GM23338 (cell line): ENCODE data around the gene GLT6D1. TPM values are rescaled to one million over a fixed set of nuclear protein-coding genes. Genes with fewer than 3 reads are reported as not detected.

Experiments
- ATAC-seq: fragments of 200-7000 bp; cut with Tn5 transposase; 3 replicates; pipeline ENCODE4 v1.9.1; 2020
- DNase-seq: peaks from one replicate; pipeline ENCODE4 v3.0.0-alpha.2; 2015; ENCODE audit warnings: low spot score
- H2AFZ ChIP-seq: fragments of 200-600 bp; sonication (generic); 2 replicates; pipeline ENCODE4 v1.8.0; 2016; ENCODE audit warnings: antibody characterized with exemption, mild to moderate bottlenecking, moderate library complexity
- H3F3A ChIP-seq: fragments of 200-600 bp; sonication (generic); replicated peaks from 2 replicates; pipeline ENCODE4 v1.8.0; 2017; ENCODE audit warnings: antibody characterized with exemption, mixed run types, low read depth
- H3K27ac ChIP-seq: fragments of 200-600 bp; sonication (generic); 2 replicates; pipeline ENCODE4 v1.6.1; 2016; ENCODE audit warnings: low read depth
- H3K27me3 ChIP-seq: fragments of 200-600 bp; sonication (generic); 2 replicates; pipeline ENCODE4 v1.8.0; 2016; ENCODE audit warnings: mild to moderate bottlenecking, mixed run types, moderate library complexity; ENCODE audit not compliant: insufficient read depth
- H3K36me3 ChIP-seq: fragments of 200-600 bp; sonication (generic); 2 replicates; pipeline ENCODE4 v1.8.0; 2016; ENCODE audit warnings: mild to moderate bottlenecking; ENCODE audit not compliant: insufficient read depth
- H3K4me1 ChIP-seq: fragments of 200-600 bp; sonication (generic); 2 replicates; pipeline ENCODE4 v1.8.0; 2016; ENCODE audit warnings: mild to moderate bottlenecking, moderate library complexity; ENCODE audit not compliant: insufficient read depth
- H3K4me2 ChIP-seq: fragments of 200-600 bp; sonication (generic); 2 replicates; pipeline ENCODE4 v1.7.1; 2017; ENCODE audit warnings: mixed run types
- H3K4me3 ChIP-seq: fragments of 200-600 bp; sonication (generic); 2 replicates; pipeline ENCODE4 v1.6.1; 2016; ENCODE audit warnings: mixed run types
- H3K79me2 ChIP-seq: fragments of 200-600 bp; sonication (generic); replicated peaks from 2 replicates; pipeline ENCODE4 v1.8.0; 2017; ENCODE audit warnings: mild to moderate bottlenecking; ENCODE audit not compliant: insufficient read depth
- H3K9me2 ChIP-seq: fragments of 200-600 bp; sonication (generic); 2 replicates; pipeline ENCODE4 v1.8.0; 2017; ENCODE audit not compliant: insufficient read depth
- H4K20me1 ChIP-seq: fragments of 200-600 bp; sonication (generic); replicated peaks from 2 replicates; pipeline ENCODE4 v1.8.0; 2017; ENCODE audit warnings: mild to moderate bottlenecking; ENCODE audit not compliant: insufficient read depth
- H3K27ac Mint-ChIP-seq: 2 replicates; pipeline ENCODE4 v1.8.0; 2020; ENCODE audit warnings: inconsistent platforms, mild to moderate bottlenecking, moderate library complexity, mixed read lengths
- H3K27me3 Mint-ChIP-seq: 3 replicates; pipeline ENCODE4 v1.8.0; 2022; ENCODE audit warnings: low read depth, mild to moderate bottlenecking, moderate library complexity, mixed read lengths, inconsistent platforms; ENCODE audit not compliant: insufficient read depth, poor library complexity
- H3K36me3 Mint-ChIP-seq: 3 replicates; pipeline ENCODE4 v1.8.0; 2021; ENCODE audit warnings: low read depth, mild to moderate bottlenecking, inconsistent platforms, moderate library complexity, mixed read lengths
- H3K4me1 Mint-ChIP-seq: 3 replicates; pipeline ENCODE4 v1.8.0; 2020; ENCODE audit warnings: mild to moderate bottlenecking, inconsistent platforms, mixed read lengths
- H3K4me3 Mint-ChIP-seq: 3 replicates; pipeline ENCODE4 v1.8.0; 2021; ENCODE audit warnings: moderate library complexity, mild to moderate bottlenecking, inconsistent platforms, mixed read lengths
- H3K9me3 Mint-ChIP-seq: 3 replicates; pipeline ENCODE4 v1.8.0; 2020; ENCODE audit warnings: moderate library complexity, mild to moderate bottlenecking, inconsistent platforms, mixed read lengths
- CREB1 ChIP-seq: fragments of 250-450 bp; sonication (Bioruptor Pico); IDR thresholded peaks from 2 replicates; pipeline ENCODE4 v1.5.0; 2020; ENCODE audit warnings: low read depth, mild to moderate bottlenecking, moderate library complexity
- EZH2 ChIP-seq: fragments of 200-600 bp; sonication (generic); IDR thresholded peaks from one replicate; pipeline ENCODE4 v1.8.0; 2017; ENCODE audit warnings: antibody characterized with exemption, mild to moderate bottlenecking, low read depth; ENCODE audit not compliant: unreplicated experiment
- NANOG ChIP-seq: IDR thresholded peaks from 2 replicates; pipeline ENCODE4 v1.6.1; 2016; ENCODE audit warnings: antibody characterized with exemption, borderline replicate concordance
- POLR2AphosphoS5 ChIP-seq: IDR thresholded peaks from 2 replicates; pipeline ENCODE4 v1.6.1; 2016; ENCODE audit warnings: antibody characterized with exemption, low read depth
- REST ChIP-seq: IDR thresholded peaks from one replicate; pipeline ENCODE4 v1.6.1; 2018; ENCODE audit warnings: antibody characterized with exemption; ENCODE audit not compliant: unreplicated experiment
- STAT1 ChIP-seq: IDR thresholded peaks from one replicate; pipeline ENCODE4 v1.6.1; 2016; ENCODE audit warnings: antibody characterized with exemption; ENCODE audit not compliant: unreplicated experiment
- ZNF114 ChIP-seq: fragments of 250-450 bp; sonication (Bioruptor Pico); IDR thresholded peaks from 2 replicates; pipeline ENCODE4 v1.5.0; 2020; ENCODE audit warnings: mild to moderate bottlenecking, moderate library complexity
- ZNF331 ChIP-seq: fragments of 250-450 bp; sonication (Bioruptor Pico); IDR thresholded peaks from 2 replicates; pipeline ENCODE4 v1.5.0; 2020; ENCODE audit warnings: low read depth, mild to moderate bottlenecking, moderate library complexity
- polyA plus RNA-seq: library from polyadenylated mRNA; unstranded; fragments of >200 nt; fragmentation: Nextera tagmentation; extraction: Ambion mirVana; gene quantifications from 2 replicates; pipeline ENCODE4 v1.2.1, GENCODE V29; 2016
- total RNA-seq: library from RNA; depleted of rRNA; stranded (reverse); fragments of >200 nt; shearing (Covaris generic); gene quantifications from 2 replicates; pipeline ENCODE4 v1.2.3, GENCODE V29; 2014
- TF ChIP-seq, protein P1 (sequence below), 2 experiments: fragments of 200-600 bp in 1 of 2; sonication (generic) in 1 of 2; conservative IDR thresholded peaks; 2 replicates each; pipeline versions ENCODE4 v1.5.1 to v1.6.1; 2016 to 2017; ENCODE audit warnings: antibody characterized with exemption in 2 of 2, low read depth in 2 of 2, mild to moderate bottlenecking in 2 of 2, moderate library complexity in 1 of 2

GLT6D1 gene
- total and polyA plus RNA-seq, 2 experiments from 2014 or later, result not detected

- no peak overlapping the region for H3K4me2 ChIP-seq
- ATAC-seq (peak; percentile 30; the same call in 2 of the 3 replicates), DNase-seq (no peak)
- H3K9me2 ChIP-seq, result no peaks in the 10 kb centered on the region
- H3F3A ChIP-seq, result no peaks in the 10 kb centered on the region
- no peaks in the 10 kb centered on the region for H3K36me3 ChIP-seq
- H3K4me1 ChIP-seq, result no peaks in the 10 kb centered on the region
- TF ChIP-seq, protein P1, sequence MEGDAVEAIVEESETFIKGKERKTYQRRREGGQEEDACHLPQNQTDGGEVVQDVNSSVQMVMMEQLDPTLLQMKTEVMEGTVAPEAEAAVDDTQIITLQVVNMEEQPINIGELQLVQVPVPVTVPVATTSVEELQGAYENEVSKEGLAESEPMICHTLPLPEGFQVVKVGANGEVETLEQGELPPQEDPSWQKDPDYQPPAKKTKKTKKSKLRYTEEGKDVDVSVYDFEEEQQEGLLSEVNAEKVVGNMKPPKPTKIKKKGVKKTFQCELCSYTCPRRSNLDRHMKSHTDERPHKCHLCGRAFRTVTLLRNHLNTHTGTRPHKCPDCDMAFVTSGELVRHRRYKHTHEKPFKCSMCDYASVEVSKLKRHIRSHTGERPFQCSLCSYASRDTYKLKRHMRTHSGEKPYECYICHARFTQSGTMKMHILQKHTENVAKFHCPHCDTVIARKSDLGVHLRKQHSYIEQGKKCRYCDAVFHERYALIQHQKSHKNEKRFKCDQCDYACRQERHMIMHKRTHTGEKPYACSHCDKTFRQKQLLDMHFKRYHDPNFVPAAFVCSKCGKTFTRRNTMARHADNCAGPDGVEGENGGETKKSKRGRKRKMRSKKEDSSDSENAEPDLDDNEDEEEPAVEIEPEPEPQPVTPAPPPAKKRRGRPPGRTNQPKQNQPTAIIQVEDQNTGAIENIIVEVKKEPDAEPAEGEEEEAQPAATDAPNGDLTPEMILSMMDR (conservative IDR thresholded peaks at IDR 0.05; ENCODE audit: low read depth in 2 of 2), result peak in 1 of 2 experiments; percentile 27; a peak in 2 of 4 replicates
- no peak for TF ChIP-seq POLR2AphosphoS5
- H3K79me2 ChIP-seq, result no peaks in the 10 kb centered on the region
- Mint-ChIP-seq H3K27me3 (peaks cover 5% of the 10 kb centered on the region), H3K27ac (no peak overlapping the region; the same call in 1 of the 2 replicates), H3K4me1 (no peaks in the 10 kb centered on the region), H3K4me3 (no peak overlapping the region), H3K9me3 (peaks cover 11% of the 10 kb centered on the region), H3K36me3 (peaks cover 7% of the 10 kb centered on the region)
- H2AFZ ChIP-seq, result no peak overlapping the region
- no peaks in the 10 kb centered on the region for H4K20me1 ChIP-seq
- no peaks in the 10 kb centered on the region for H3K27me3 ChIP-seq
- H3K4me3 ChIP-seq, result no peak overlapping the region
- no peak overlapping the region for H3K27ac ChIP-seq
These were observed 23.4 kb downstream of the GLT6D1 start for GRCh38 chr9:135615666-135616618.

- Mint-ChIP-seq H3K4me1 (no peaks in the 10 kb centered on the region), H3K9me3 (peaks cover 20% of the 10 kb centered on the region), H3K27me3 (peaks cover 4% of the 10 kb centered on the region), H3K36me3 (peaks cover 13% of the 10 kb centered on the region), H3K4me3 (no peak overlapping the region), H3K27ac (no peak overlapping the region)
- Histone ChIP-seq H3K36me3 (no peaks in the 10 kb centered on the region), H2AFZ (no peak overlapping the region), H3K27ac (no peak overlapping the region), H3K27me3 (no peaks in the 10 kb centered on the region), H4K20me1 (no peaks in the 10 kb centered on the region), H3F3A (no peaks in the 10 kb centered on the region), H3K4me1 (no peaks in the 10 kb centered on the region), H3K4me3 (no peak overlapping the region), H3K79me2 (no peaks in the 10 kb centered on the region), H3K9me2 (no peaks in the 10 kb centered on the region), H3K4me2 (no peak overlapping the region)
- no peak for DNase-seq
- ATAC-seq, result no peak
- TF ChIP-seq POLR2AphosphoS5 (no peak), NANOG (no peak), ZNF331 (no peak), ZNF114 (no peak), EZH2 (no peak), STAT1 (no peak), CREB1 (CRISPR knock-in tag) (no peak), REST (no peak)
- TF ChIP-seq, protein P1 (conservative IDR thresholded peaks at IDR 0.05; ENCODE audit: low read depth in 2 of 2), result no peak
These were observed 24.3 kb downstream of the GLT6D1 start for GRCh38 chr9:135614821-135615665.
